ENCODE data around the gene ATF2. TPM values are rescaled to one million over a fixed set of nuclear protein-coding genes. Genes with fewer than 3 reads are reported as not detected.
"Not testable (repeated sequence)": the region's sequence is repeated elsewhere in the genome, so short reads cannot be mapped to it uniquely, and the experiment has no call there.

The ATF2 gene
- total and polyA plus RNA-seq, 5 experiments from 2014 or later: 19.5 to 62.8 (median 36.5) TPM

- Mint-ChIP-seq H3K27ac (peak overlapping the region in 1 of 10 donors; percentile 15), H3K4me3 (no peak overlapping the region), H3K27me3 (no peaks in the 10 kb centered on the region), H3K36me3 (peaks cover 0 to 46% (median 16%) of the 10 kb centered on the region in 3 donors), H3K9me3 (no peaks in the 10 kb centered on the region), H3K4me1 (peaks cover 4 to 17% (median 11%) of the 10 kb centered on the region in 4 donors)
- POLR2A ChIA-PET: no interaction called here
- DNase-seq (no peak), ATAC-seq (no peak)
Measured at GRCh38 chr2:175123254-175123653, 44.7 kb downstream of the ATF2 start.

GRCh38 chr2:175111200-175111657, 56.8 kb downstream of the ATF2 start:
- POLR2A ChIA-PET: no interaction called here
- Mint-ChIP-seq H3K4me1 (peaks cover 0 to 6% (median under 1%) of the 10 kb centered on the region in 4 donors), H3K9me3 (no peaks in the 10 kb centered on the region), H3K27ac (peak overlapping the region in 6 of 10 donors; percentile 16 to 86 (median 46)), H3K4me3 (no peak overlapping the region), H3K36me3 (peaks cover 8 to 77% (median 31%) of the 10 kb centered on the region in 3 donors), H3K27me3 (no peaks in the 10 kb centered on the region)
- DNase-seq (peak in 3 of 10 donors; percentile 45 to 56 (median 52)), ATAC-seq (peak in 1 of 2 donors; percentile 42)

GRCh38 chr2:175108091-175108490, 59.9 kb downstream of the ATF2 start:
- peak in 1 of 10 donors; percentile 48 for DNase-seq
- POLR2A ChIA-PET, H3K4me3 Mint-ChIP-seq, H3K9me3 Mint-ChIP-seq, H3K27me3 Mint-ChIP-seq, H3K4me1 Mint-ChIP-seq, H3K27ac Mint-ChIP-seq, ATAC-seq: not testable (repeated sequence)
- peaks cover 0 to 66% (median 37%) of the 10 kb centered on the region in 3 donors for H3K36me3 Mint-ChIP-seq

- H3K27me3 Mint-ChIP-seq: no peaks in the 10 kb centered on the region
- peak overlapping the region in 1 of 10 donors; percentile 77 for H3K27ac Mint-ChIP-seq
- POLR2A ChIA-PET: interaction anchor here (0.7 kb wide), 1 partner anchor 32 kb away, joined by 3 read pairs; no protein-coding TSS in a partner anchor
- H3K4me3 Mint-ChIP-seq: no peak overlapping the region
- H3K9me3 Mint-ChIP-seq: no peaks in the 10 kb centered on the region
- no peak for ATAC-seq
- peaks cover 0 to 6% (median 3%) of the 10 kb centered on the region in 4 donors for H3K4me1 Mint-ChIP-seq
- DNase-seq: no peak
- peaks cover 0 to 67% (median 39%) of the 10 kb centered on the region in 3 donors for H3K36me3 Mint-ChIP-seq
Measured at GRCh38 chr2:175107146-175107545, 60.9 kb downstream of the ATF2 start.

- Mint-ChIP-seq H3K27ac (no peak overlapping the region), H3K36me3 (peaks cover 5 to 64% (median 39%) of the 10 kb centered on the region in 3 donors), H3K4me1 (peaks cover 4 to 5% (median 5%) of the 10 kb centered on the region in 4 donors), H3K4me3 (no peak overlapping the region), H3K9me3 (no peaks in the 10 kb centered on the region), H3K27me3 (no peaks in the 10 kb centered on the region)
- ATAC-seq: no peak
- DNase-seq: no peak
- POLR2A ChIA-PET: no interaction called here
Measured at GRCh38 chr2:175103191-175103590, 64.8 kb downstream of the ATF2 start.

GRCh38 chr2:175101514-175101913, 66.5 kb downstream of the ATF2 start:
- ATAC-seq: no peak
- Mint-ChIP-seq H3K4me3 (no peak overlapping the region), H3K36me3 (peaks cover 5 to 65% (median 36%) of the 10 kb centered on the region in 3 donors), H3K4me1 (peaks cover 2 to 6% (median 5%) of the 10 kb centered on the region in 4 donors), H3K27ac (no peak overlapping the region), H3K27me3 (no peaks in the 10 kb centered on the region), H3K9me3 (no peaks in the 10 kb centered on the region)
- POLR2A ChIA-PET: no interaction called here
- no peak for DNase-seq

GRCh38 chr2:175097297-175097696, 70.7 kb downstream of the ATF2 start:
- H3K9me3 Mint-ChIP-seq: no peaks in the 10 kb centered on the region
- no peak for DNase-seq
- no peak overlapping the region for H3K4me3 Mint-ChIP-seq
- peaks cover 1 to 6% (median 2%) of the 10 kb centered on the region in 4 donors for H3K4me1 Mint-ChIP-seq
- POLR2A ChIA-PET: no interaction called here
- no peak for ATAC-seq
- H3K27me3 Mint-ChIP-seq: no peaks in the 10 kb centered on the region
- H3K36me3 Mint-ChIP-seq: peaks cover 5 to 72% (median 27%) of the 10 kb centered on the region in 3 donors
- H3K27ac Mint-ChIP-seq: peak overlapping the region in 1 of 10 donors; percentile 13

GRCh38 chr2:175084117-175084516, 83.9 kb downstream of the ATF2 start:
- H3K9me3 Mint-ChIP-seq, POLR2A ChIA-PET, ATAC-seq, H3K27ac Mint-ChIP-seq, H3K4me3 Mint-ChIP-seq, H3K27me3 Mint-ChIP-seq, DNase-seq, H3K4me1 Mint-ChIP-seq: not testable (repeated sequence)
- peaks cover 17 to 75% (median 48%) of the 10 kb centered on the region in 3 donors for H3K36me3 Mint-ChIP-seq

GRCh38 chr2:175080479-175080878, 87.5 kb downstream of the ATF2 start:
- H3K4me1 Mint-ChIP-seq: peaks cover 0 to 2% (median 1%) of the 10 kb centered on the region in 4 donors
- no peaks in the 10 kb centered on the region for H3K27me3 Mint-ChIP-seq
- H3K36me3 Mint-ChIP-seq: peaks cover 18 to 78% (median 53%) of the 10 kb centered on the region in 3 donors
- POLR2A ChIA-PET: no interaction called here
- H3K4me3 Mint-ChIP-seq: no peak overlapping the region
- no peak overlapping the region for H3K27ac Mint-ChIP-seq
- DNase-seq (no peak), ATAC-seq (no peak)
- peaks cover 0 to 5% (median 0%) of the 10 kb centered on the region in 9 donors for H3K9me3 Mint-ChIP-seq

- POLR2A ChIA-PET: no interaction called here
- Mint-ChIP-seq H3K27me3 (no peaks in the 10 kb centered on the region), H3K27ac (no peak overlapping the region), H3K9me3 (no peaks in the 10 kb centered on the region), H3K36me3 (peaks cover 11 to 70% (median 45%) of the 10 kb centered on the region in 3 donors), H3K4me3 (no peak overlapping the region), H3K4me1 (no peaks in the 10 kb centered on the region)
- DNase-seq: no peak
- no peak for ATAC-seq
Measured at GRCh38 chr2:175076272-175076671, 91.7 kb downstream of the ATF2 start.

GRCh38 chr2:175074478-175074877, 93.5 kb downstream of the ATF2 start:
- Mint-ChIP-seq H3K4me1 (no peaks in the 10 kb centered on the region), H3K36me3 (peaks cover 11 to 57% (median 36%) of the 10 kb centered on the region in 3 donors), H3K4me3 (no peak overlapping the region), H3K27ac (peak overlapping the region in 1 of 10 donors; percentile 38), H3K9me3 (no peaks in the 10 kb centered on the region), H3K27me3 (no peaks in the 10 kb centered on the region)
- DNase-seq (no peak), ATAC-seq (no peak)
- POLR2A ChIA-PET: interaction anchor here (1.0 kb wide), 1 partner anchor 33 kb away, joined by 3 read pairs; no protein-coding TSS in a partner anchor

- Mint-ChIP-seq H3K27me3 (no peaks in the 10 kb centered on the region), H3K9me3 (no peaks in the 10 kb centered on the region), H3K27ac (peak overlapping the region in 1 of 10 donors; percentile 20), H3K4me3 (no peak overlapping the region), H3K4me1 (peaks cover 0 to 5% (median 0%) of the 10 kb centered on the region in 4 donors), H3K36me3 (peaks cover 9 to 53% (median 31%) of the 10 kb centered on the region in 3 donors)
- DNase-seq (no peak), ATAC-seq (no peak)
- POLR2A ChIA-PET: no interaction called here
Measured at GRCh38 chr2:175068534-175068933, 99.5 kb downstream of the ATF2 start.

- DNase-seq: no peak
- POLR2A ChIA-PET: no interaction called here
- ATAC-seq: no peak
- H3K4me1 Mint-ChIP-seq: peaks cover 0 to 13% (median 8%) of the 10 kb centered on the region in 4 donors
- H3K27ac Mint-ChIP-seq: no peak overlapping the region
- no peak overlapping the region for H3K4me3 Mint-ChIP-seq
- peaks cover 10 to 50% (median 25%) of the 10 kb centered on the region in 3 donors for H3K36me3 Mint-ChIP-seq
- no peaks in the 10 kb centered on the region for H3K9me3 Mint-ChIP-seq
- no peaks in the 10 kb centered on the region for H3K27me3 Mint-ChIP-seq
Measured at GRCh38 chr2:175066411-175066810, 101.6 kb downstream of the ATF2 start.

- no peak overlapping the region for H3K27ac Mint-ChIP-seq
- DNase-seq: no peak
- POLR2A ChIA-PET: no interaction called here
- H3K4me3 Mint-ChIP-seq: no peak overlapping the region
- H3K9me3 Mint-ChIP-seq: no peaks in the 10 kb centered on the region
- H3K36me3 Mint-ChIP-seq: peaks cover 10 to 49% (median 22%) of the 10 kb centered on the region in 3 donors
- H3K4me1 Mint-ChIP-seq: peaks cover 0 to 13% (median 9%) of the 10 kb centered on the region in 4 donors
- H3K27me3 Mint-ChIP-seq: no peaks in the 10 kb centered on the region
- no peak for ATAC-seq
Measured at GRCh38 chr2:175064797-175065196, 103.2 kb downstream of the ATF2 start.
